SK-N-SH (cell line): Measurements from ENCODE around the gene TMEM209. TPM values are rescaled to one million over a fixed set of nuclear protein-coding genes. Genes with fewer than 3 reads are reported as not detected.

ENCODE experiments used
- CTCF ChIA-PET: fragments of 300-600, 350-600 bp; formaldehyde crosslinking; extraction: SDS; loops from one replicate; lab custom pipeline; 2021; lab: Yijun Ruan, JAX
- POLR2A ChIA-PET: fragments of 350-600 bp; sonication (Branson Sonifier 250); formaldehyde crosslinking; extraction: SDS; loops from one replicate; lab custom pipeline; 2020; ENCODE audit warnings: antibody characterized with exemption, inconsistent platforms; lab: Yijun Ruan, JAX
- DNase-seq: peaks from one replicate; pipeline ENCODE4 v3.0.0; 2012
- H2AFZ ChIP-seq: fragments of 200-600 bp; sonication (generic); 2 replicates; pipeline ENCODE4 v1.8.1; 2016; ENCODE audit warnings: antibody characterized with exemption, mild to moderate bottlenecking, low read depth
- H3F3A ChIP-seq: fragments of 200-600 bp; sonication (generic); replicated peaks from 2 replicates; pipeline ENCODE3; 2016; ENCODE audit warnings: antibody characterized with exemption, mild to moderate bottlenecking; ENCODE audit not compliant: insufficient read depth
- H3K27ac ChIP-seq, 2 experiments: fragments of 200-500 bp in 1 of 2; fragments of 200-600 bp in 1 of 2; sonication (Bioruptor generic) in 1 of 2; sonication (generic), shearing (Covaris generic) in 1 of 2; 2 replicates each; pipeline versions ENCODE4 v1.5.1 to v1.6.1; 2014 to 2016; ENCODE audit warnings: low read depth in 2 of 2, inconsistent platforms in 1 of 2, low read length in 1 of 2, mild to moderate bottlenecking in 1 of 2, mixed read lengths in 1 of 2
- H3K27me3 ChIP-seq: fragments of 200-600 bp; sonication (generic), shearing (Covaris generic); 2 replicates; pipeline ENCODE4 v1.6.1; 2016; ENCODE audit warnings: mixed run types; ENCODE audit not compliant: insufficient read depth
- H3K36me3 ChIP-seq, 2 experiments: fragments of 200-500 bp in 1 of 2; fragments of 200-600 bp in 1 of 2; sonication (Bioruptor generic) in 1 of 2; sonication (generic) in 1 of 2; replicated peaks in 1 of 2; 2 replicates each; pipeline versions ENCODE3 to v1.5.1; 2014 to 2016; ENCODE audit warnings: low read length in 1 of 2, mild to moderate bottlenecking in 1 of 2; ENCODE audit not compliant: insufficient read depth in 2 of 2, control insufficient read depth in 1 of 2
- H3K4me1 ChIP-seq, 2 experiments: fragments of 200-500 bp in 1 of 2; fragments of 200-600 bp in 1 of 2; sonication (Bioruptor generic) in 1 of 2; sonication (generic), shearing (Covaris generic) in 1 of 2; 2 replicates each; pipeline versions ENCODE4 v1.5.1 to v1.6.1; 2014 to 2016; ENCODE audit warnings: low read depth in 1 of 2, low read length in 1 of 2, mixed run types in 1 of 2; ENCODE audit not compliant: insufficient read depth in 2 of 2, control insufficient read depth in 1 of 2
- H3K4me2 ChIP-seq: fragments of 200-600 bp; sonication (generic), shearing (Covaris generic); 2 replicates; pipeline ENCODE4 v1.6.1; 2017; ENCODE audit warnings: mixed run types
- H3K4me3 ChIP-seq, 2 experiments: fragments of 200-500 bp in 1 of 2; fragments of 200-600 bp in 1 of 2; sonication (Bioruptor generic) in 1 of 2; sonication (generic), shearing (Covaris generic) in 1 of 2; 2 replicates each; pipeline versions ENCODE4 v1.5.1 to v1.8.1; 2014 to 2016; ENCODE audit warnings: low read depth in 2 of 2, inconsistent platforms in 1 of 2, low read length in 1 of 2, mild to moderate bottlenecking in 1 of 2, mixed read lengths in 1 of 2, moderate library complexity in 1 of 2
- H3K79me2 ChIP-seq: fragments of 200-600 bp; sonication (generic); 2 replicates; pipeline ENCODE4 v1.8.1; 2017; ENCODE audit warnings: mild to moderate bottlenecking; ENCODE audit not compliant: insufficient read depth
- H3K9ac ChIP-seq: fragments of 200-600 bp; sonication (generic); 2 replicates; pipeline ENCODE4 v1.6.1; 2017; ENCODE audit warnings: mixed run types
- H3K9me2 ChIP-seq: fragments of 200-600 bp; sonication (generic); 2 replicates; pipeline ENCODE4 v1.6.1; 2017; ENCODE audit warnings: mixed run types
- H3K9me3 ChIP-seq: fragments of 200-600 bp; sonication (generic); 2 replicates; pipeline ENCODE4 v1.6.1; 2017; ENCODE audit warnings: mixed run types, mild to moderate bottlenecking, moderate library complexity
- H4K20me1 ChIP-seq: fragments of 200-600 bp; sonication (generic); 2 replicates; pipeline ENCODE4 v1.6.1; 2017; ENCODE audit warnings: mild to moderate bottlenecking, mixed run types; ENCODE audit not compliant: insufficient read depth
- EP300 ChIP-seq, 2 experiments: IDR thresholded peaks; 2 replicates each; pipeline versions ENCODE4 v1.4.0 to v1.6.1; 2012; ENCODE audit warnings: borderline replicate concordance in 1 of 2, low read depth in 1 of 2, low read length in 1 of 2
- GATA2 ChIP-seq: sonication (generic); formaldehyde crosslinking; IDR thresholded peaks from 2 replicates; pipeline ENCODE4 v1.5.0; 2020; ENCODE audit warnings: mild to moderate bottlenecking, missing genetic modification reagents
- NRF1 ChIP-seq: IDR thresholded peaks from 2 replicates; pipeline ENCODE4 v1.6.1; 2012; ENCODE audit warnings: low read depth, mild to moderate bottlenecking, low read length
- POLR2AphosphoS5 ChIP-seq: IDR thresholded peaks from 2 replicates; pipeline ENCODE4 v1.6.1; 2012; ENCODE audit warnings: low read depth, low read length
- REST ChIP-seq: IDR thresholded peaks from 2 replicates; pipeline ENCODE4 v1.6.1; 2012; ENCODE audit warnings: mild to moderate bottlenecking, low read depth, low read length, moderate library complexity
- SIN3A ChIP-seq: IDR thresholded peaks from 2 replicates; pipeline ENCODE4 v1.6.1; 2012; ENCODE audit warnings: low read depth, mild to moderate bottlenecking, low read length, moderate library complexity, borderline replicate concordance
- SMC3 ChIP-seq: IDR thresholded peaks from 2 replicates; pipeline ENCODE4 v1.6.1; 2012; ENCODE audit warnings: low read depth, low read length, improper control_type of control experiment
- TAF1 ChIP-seq: IDR thresholded peaks from 2 replicates; pipeline ENCODE4 v1.6.1; 2012; ENCODE audit warnings: low read depth, mild to moderate bottlenecking, low read length, moderate library complexity, borderline replicate concordance
- USF1 ChIP-seq: IDR thresholded peaks from 2 replicates; pipeline ENCODE4 v1.4.0; 2012; ENCODE audit warnings: low read depth, borderline replicate concordance
- YY1 ChIP-seq: IDR thresholded peaks from 2 replicates; pipeline ENCODE4 v1.4.0; 2012; ENCODE audit warnings: low read depth, mild to moderate bottlenecking
- WGBS: methylation state at CpG from one replicate; pipeline ENCODE4 v1.1.6; 2017; ENCODE audit warnings: low lambda C conversion rate; 5-methylcytosine and 5-hydroxymethylcytosine counted together
- polyA plus RNA-seq, 3 experiments: library from polyadenylated mRNA; depleted of rRNA; stranded (reverse); fragments of >200 nt; gene quantifications; 2 replicates each; pipeline ENCODE4 v1.2.3, GENCODE V29; 2012

The TMEM209 gene
- polyA plus RNA-seq, 1 of the 3 experiments (the other 2 are of a cell fraction), result 14.9 TPM

- TF ChIP-seq REST (no peak), SMC3 (no peak), YY1 (no peak), TAF1 (no peak)
Observed at GRCh38 chr7:130150587-130150986, 54.6 kb downstream of the TMEM209 start (continued).

GRCh38 chr7:130149281-130150139 is 55.7 kb downstream of the TMEM209 start:
- Histone ChIP-seq H3K27me3 (no peaks in the 10 kb centered on the region), H2AFZ (no peak overlapping the region), H3K79me2 (no peaks in the 10 kb centered on the region), H3K4me3 (no peak overlapping the region), H3K36me3 (no peaks in the 10 kb centered on the region), H3K4me1 (peaks cover under 1 to 7% of the 10 kb centered on the region in 2 experiments; a peak in 2 of 4 replicates), H3K4me2 (no peak overlapping the region), H3K9ac (no peak overlapping the region), H4K20me1 (no peaks in the 10 kb centered on the region), H3K9me2 (no peaks in the 10 kb centered on the region), H3K9me3 (no peaks in the 10 kb centered on the region), H3K27ac (no peak overlapping the region), H3F3A (peaks cover 11% of the 10 kb centered on the region)
- CTCF ChIA-PET, result interaction anchor here (1.1 kb wide), 1 partner anchor 77 kb away, joined by 3 read pairs; no protein-coding TSS in a partner anchor
- no peak for DNase-seq
- POLR2A ChIA-PET, result no interaction called here
- TF ChIP-seq YY1 (no peak), SIN3A (no peak), GATA2 (no peak), POLR2AphosphoS5 (no peak), USF1 (no peak), EP300 (IDR thresholded peaks at IDR 0.05; ENCODE audit: borderline replicate concordance in 1 of 2, low read depth in 1 of 2, low read length in 1 of 2) (no peak), SMC3 (no peak), NRF1 (no peak), REST (no peak)
- WGBS, result 90% methylated on average over 18 of the region's 20 CpGs
